Stimulated activated CD8-positive, alpha-beta memory T cell treated with anti-CD3 and anti-CD28 coated beads, Interleukin-12 subunit alpha, Interleukin-12 subunit beta, amount 100 ng/mL, for 24 hours (primary cell): ENCODE data around the gene NPHP1.
"Not testable (repeated sequence)": the region's sequence is repeated elsewhere in the genome, so short reads cannot be mapped to it uniquely, and the experiment has no call there.

Source experiments
- DNase-seq: peaks from one replicate; pipeline ENCODE4 v3.0.0-alpha.2; 2020; ENCODE audit errors: extremely low read depth

NPHP1 gene

GRCh38 chr2:110130757-110131156, 74.1 kb downstream of the NPHP1 start:
- DNase-seq: no peak

- no peak for DNase-seq
Observed at GRCh38 chr2:110126906-110127305, 77.9 kb downstream of the NPHP1 start.

- no peak for DNase-seq
Observed at GRCh38 chr2:110126086-110126773, 78.6 kb downstream of the NPHP1 start.

- no peak for DNase-seq
Observed at GRCh38 chr2:110124939-110125691, 79.7 kb downstream of the NPHP1 start.

GRCh38 chr2:110124038-110124825, 80.6 kb downstream of the NPHP1 start:
- DNase-seq: no peak

DNA sequence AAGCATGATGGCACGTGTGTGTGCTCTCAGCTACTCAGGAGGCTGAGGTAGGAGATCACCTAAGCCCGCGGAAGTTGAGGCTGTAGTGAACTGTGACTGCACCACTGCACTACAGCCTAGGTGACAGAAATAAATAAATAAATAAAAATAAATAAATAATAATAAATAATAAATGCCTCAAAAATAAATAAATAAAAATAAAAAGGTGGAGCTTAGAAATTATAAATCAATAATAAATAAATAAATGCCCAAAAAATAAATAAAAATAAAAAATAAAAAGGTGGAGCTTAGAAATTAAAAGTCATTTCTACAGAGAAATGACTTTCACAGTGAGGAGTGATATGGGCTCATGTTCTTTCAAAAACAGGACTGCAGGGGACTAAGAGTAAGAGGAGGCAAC, 83.2 kb downstream of the NPHP1 start:
- DNase-seq: no peak

GRCh38 chr2:110121052-110121334, 83.8 kb downstream of the NPHP1 start:
- DNase-seq: no peak

DNA sequence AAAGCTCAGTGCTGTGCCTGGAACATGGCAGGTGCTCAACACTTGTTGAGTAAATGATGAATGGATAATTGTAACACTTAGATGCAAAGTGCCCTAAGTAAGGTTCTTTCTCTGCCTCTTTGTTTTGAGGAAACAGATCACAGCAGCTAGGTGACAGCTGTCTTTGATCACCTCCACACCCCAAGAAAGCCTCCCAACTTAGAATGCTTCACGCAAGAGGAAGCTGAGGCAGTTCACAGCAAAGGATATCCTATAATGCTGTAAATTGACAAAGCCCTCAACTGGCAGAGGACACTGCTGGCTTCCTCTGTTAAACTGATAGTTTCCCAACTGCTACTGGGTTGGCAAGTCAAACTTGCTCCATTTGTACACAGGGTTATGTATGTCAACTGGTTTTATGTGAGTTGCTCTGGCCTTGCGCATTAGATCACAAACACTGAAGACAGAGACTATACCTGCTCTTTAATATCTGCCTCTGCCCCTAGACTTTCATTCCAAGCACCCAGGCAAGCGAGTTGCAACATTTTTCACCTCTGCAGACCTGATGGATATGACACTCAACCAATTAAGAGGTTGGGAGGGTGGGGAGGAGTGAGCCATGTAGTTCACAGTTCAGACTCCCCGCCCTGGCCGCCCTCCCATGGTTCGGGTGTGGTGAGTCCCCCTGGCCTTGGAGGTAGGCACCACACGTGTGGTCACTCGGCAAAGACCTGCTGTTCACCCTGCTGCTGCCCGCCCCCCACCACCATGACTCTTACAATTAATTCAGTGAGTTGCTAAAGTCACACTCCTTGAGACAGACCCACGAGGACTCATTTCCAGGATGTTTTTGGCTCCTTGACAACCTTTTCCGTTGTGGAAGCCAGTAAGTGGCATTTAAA, 84.4 kb downstream of the NPHP1 start:
- no peak for DNase-seq

- DNase-seq: no peak
Observed at GRCh38 chr2:110116033-110116710, 88.6 kb downstream of the NPHP1 start.

GRCh38 chr2:110115291-110116032, 89.4 kb downstream of the NPHP1 start, which contains the start of gene MALL:
TSS of gene MALL (minus strand) at chr2:110115822. CDS start at chr2:110115792, 30 bp downstream.
- no peak for DNase-seq

GRCh38 chr2:110114831-110115255, 90.0 kb downstream of the NPHP1 start:
- DNase-seq: no peak

DNA sequence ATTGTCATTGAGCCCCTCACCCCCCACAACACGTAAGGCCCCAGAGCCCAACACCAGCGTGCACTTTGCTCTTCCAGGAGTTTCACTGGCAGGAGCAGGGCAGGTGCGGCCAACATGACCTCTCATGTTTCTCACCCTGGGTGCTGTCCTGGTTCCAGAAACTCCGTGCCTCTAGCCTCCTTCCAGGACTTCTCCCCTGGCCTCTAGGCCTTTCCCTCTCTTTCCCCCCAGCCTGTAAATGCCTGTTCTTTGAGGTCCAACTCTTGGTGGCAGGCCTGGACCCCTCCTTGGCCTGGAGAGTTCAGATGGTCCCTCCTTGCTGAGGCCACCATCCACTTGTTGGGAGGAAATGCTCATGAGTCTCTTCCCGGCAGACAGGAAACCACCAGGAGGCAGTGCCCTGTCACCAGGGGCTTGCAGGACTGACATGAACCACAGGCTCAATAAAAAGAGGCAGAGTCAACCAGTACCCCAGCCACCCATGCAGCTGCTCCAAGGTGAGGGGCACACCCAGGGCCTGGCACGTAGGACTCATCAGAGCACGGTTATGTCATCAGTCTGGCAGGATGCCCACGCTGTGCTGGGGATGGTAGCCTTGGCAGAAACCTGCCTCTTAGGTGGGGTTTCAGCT, 90.7 kb downstream of the NPHP1 start:
- DNase-seq: no peak

- not testable (repeated sequence) for DNase-seq
Observed at GRCh38 chr2:110108291-110108690, 96.5 kb downstream of the NPHP1 start.

GRCh38 chr2:110107092-110108079, 97.4 kb downstream of the NPHP1 start:
- no peak for DNase-seq

- no peak for DNase-seq
Observed at GRCh38 chr2:110106642-110107041, 98.2 kb downstream of the NPHP1 start.

DNA sequence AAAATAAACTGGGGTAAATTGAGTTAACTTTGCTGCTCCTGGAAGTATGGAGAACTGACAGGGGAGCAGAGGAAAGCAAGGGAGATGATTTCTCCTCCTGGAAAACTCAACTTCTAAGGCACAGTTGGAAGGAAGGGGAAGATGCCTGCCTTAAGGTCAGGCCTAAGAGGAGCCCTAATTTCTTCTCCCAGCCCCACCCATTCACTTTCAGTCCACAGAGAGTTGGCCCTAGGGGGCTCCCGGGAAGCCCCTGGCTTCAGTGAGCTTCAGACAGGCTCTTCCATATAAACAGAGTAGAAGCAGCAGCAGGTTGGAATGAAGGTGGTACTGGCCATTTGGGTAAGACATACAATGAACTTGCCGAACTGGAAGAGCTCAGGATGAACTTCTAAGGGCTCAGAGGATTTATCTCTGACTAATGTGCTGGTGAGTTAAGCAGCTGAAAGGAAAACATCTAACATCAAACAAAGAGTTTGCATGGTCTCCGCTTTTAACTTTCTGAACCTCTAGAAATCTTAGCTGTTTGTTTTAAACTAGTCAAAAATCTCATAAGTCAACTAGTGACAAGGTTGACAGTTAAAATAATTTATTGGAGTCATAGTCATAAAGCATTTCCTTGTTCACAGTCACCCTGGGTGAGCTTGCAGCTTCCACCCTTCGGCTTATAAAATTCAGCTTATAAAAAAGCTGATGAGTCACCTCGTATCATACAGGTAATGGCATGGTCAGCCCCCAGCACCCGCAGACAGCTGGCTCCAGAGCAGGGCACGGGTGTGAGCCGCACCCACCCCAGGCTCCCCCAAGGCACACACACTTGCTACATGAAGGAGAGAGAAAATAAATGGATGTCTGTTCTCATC, 99.0 kb downstream of the NPHP1 start:
- no peak for DNase-seq

DNA sequence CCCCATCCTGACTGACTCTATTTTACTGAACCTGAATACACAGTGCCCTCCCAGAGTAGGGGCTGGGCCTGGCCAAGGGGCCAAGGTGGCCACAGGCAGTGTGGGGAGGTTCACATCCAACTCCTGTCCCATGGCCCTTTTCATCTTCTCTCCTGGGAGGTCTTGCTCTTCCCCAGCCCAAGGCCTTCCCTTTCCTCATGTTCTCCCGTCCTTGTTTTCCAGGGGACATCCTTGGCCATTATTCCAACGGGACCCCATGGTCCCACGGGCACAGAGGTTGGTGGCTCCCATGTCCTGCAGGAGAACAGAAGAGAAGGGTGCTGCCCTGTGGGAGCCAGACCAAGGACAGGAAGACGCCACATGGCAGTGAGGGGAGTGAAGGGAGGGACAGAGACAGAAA, 99.6 kb downstream of the NPHP1 start:
- no peak for DNase-seq
